HG02943 (cell line): ENCODE measurements around the gene GPR173.

Experiments
- ATAC-seq: cut with Tn5 transposase; IDR thresholded peaks from one replicate; pipeline ENCODE4 v1.9.1; 2021; ENCODE audit warnings: mild to moderate bottlenecking, low read depth, moderate library complexity; ENCODE audit not compliant: unreplicated experiment

Gene GPR173

GRCh38 chrX:53048169-53049126 lies at the start of gene GPR173:
Gene GPR173 (plus strand): TSS chrX:53048789. CDS start chrX:53076622, 27,833 bp downstream.
- ATAC-seq: no peak

DNA sequence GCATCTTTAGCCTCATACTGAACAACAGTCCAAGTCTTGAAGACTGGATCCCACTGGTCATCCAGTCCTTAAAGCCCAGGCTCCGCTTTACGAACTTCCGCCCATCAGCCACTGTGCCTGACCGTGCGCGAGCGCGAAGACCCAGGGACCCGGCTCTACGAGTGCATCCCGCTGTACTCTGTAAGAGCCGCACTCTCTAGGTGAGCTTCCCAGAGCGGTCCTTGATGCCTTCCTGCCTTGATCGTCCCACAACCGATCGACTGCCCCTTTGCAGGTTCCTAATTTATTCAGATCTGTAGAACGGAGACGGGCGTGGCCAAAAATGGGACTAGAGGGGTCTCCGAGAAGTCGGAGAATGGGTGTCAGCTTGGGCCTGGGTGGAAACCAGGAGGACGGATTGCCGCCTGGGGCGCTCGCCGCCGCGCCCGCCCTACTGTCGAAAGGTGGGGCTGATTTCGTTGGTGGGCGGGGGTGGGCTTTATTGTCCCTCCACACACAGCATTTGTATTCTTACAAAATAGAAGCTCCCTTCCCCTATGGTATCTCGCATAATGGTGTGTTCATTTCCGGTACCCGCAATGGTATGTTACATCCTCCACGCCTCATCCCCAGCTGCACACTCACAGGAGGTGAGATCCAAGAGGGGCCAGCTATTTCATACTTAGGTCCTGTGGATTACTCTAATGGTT lies 48.0 kb upstream of the GPR173 start:
- no peak for ATAC-seq

GRCh38 chrX:53001958-53002357 lies 46.6 kb upstream of the GPR173 start:
- no peak for ATAC-seq

DNA sequence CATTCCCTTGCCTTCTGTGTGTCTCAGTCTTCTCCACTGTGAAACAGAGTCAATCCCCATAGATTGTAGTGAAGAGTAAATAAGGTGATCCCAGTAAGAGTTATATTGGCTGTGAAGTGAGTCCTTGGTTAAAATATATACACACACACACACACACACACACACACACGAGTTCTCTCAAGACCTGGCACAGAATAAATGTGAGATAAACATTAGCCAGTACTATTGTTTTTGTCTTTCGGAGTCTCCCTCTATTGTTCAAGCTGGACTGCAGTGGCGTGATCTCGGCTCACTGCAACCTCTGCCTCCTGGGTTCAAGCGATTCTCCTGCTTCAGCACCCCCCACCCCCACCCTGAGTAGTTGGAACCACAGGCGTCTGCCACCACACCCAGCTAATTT lies 45.5 kb upstream of the GPR173 start:
- ATAC-seq: no peak

DNA sequence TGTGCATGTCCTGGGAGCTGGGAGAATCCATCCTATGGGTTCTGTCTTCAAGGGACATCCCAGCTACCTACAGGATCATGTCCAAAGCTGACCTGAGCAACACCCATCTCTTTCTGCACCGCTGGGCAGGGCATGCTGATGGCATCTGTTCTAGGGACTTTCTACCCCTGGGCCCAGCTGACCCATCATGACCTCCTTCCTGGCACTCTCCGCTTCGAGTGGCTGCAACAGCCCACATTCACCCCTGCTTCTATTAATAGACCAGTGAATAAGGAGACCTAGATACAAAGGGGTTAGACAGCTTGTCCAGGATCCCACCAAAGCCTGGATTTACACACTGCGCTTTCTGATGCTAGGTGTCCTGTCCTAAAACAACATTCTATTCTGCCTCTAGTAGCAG lies 44.6 kb upstream of the GPR173 start:
- ATAC-seq: no peak

GRCh38 chrX:53004811-53005210 lies 43.8 kb upstream of the GPR173 start:
- no peak for ATAC-seq

- ATAC-seq: no peak
These were observed 43.3 kb upstream of the GPR173 start for GRCh38 chrX:53005327-53005726.

GRCh38 chrX:53009032-53009431 lies 39.6 kb upstream of the GPR173 start:
- no peak for ATAC-seq

- no peak for ATAC-seq
These were observed 35.3 kb upstream of the GPR173 start for GRCh38 chrX:53013291-53013690.

DNA sequence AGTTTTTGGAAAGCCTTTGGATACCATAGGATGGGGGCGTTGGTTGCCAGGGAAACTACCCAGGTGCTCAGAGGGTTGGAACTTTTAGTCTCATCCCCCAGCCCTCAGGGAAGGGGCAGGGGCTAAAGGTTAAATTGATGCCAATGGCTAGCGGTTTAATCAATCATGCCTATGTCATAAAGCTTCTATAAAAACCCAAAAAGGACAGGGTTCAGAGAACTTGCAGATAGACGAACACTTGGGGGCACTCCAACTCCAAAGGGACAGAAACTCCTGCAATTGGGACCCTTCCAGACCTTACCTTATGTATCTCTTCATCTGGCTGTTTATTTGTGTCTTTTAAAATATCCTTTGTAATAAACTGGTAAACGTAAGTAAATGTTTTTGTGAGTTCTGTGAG lies 30.0 kb upstream of the GPR173 start:
- no peak for ATAC-seq

DNA sequence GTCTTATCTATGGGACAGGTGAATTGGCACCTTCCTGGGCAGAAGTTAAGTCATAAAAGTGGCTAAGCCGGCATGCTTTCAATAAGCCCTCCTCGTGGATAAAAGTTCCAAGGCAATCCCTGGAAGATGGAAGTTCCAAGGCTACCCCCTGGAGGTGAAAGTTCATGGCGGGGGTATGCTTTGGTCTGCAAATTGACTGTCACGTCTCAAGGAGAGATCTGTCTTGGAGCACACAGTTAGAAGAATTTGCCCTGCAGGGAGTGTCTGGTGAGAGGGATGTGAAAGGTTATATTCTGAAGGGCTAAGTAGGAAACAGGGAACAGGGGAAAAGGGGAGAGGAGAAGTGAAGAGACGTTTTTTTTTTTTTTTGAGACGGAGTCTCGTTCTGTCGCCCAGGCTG lies 26.2 kb upstream of the GPR173 start:
- no peak for ATAC-seq

- no peak for ATAC-seq
These were observed 19.9 kb upstream of the GPR173 start for GRCh38 chrX:53028678-53029077.

DNA sequence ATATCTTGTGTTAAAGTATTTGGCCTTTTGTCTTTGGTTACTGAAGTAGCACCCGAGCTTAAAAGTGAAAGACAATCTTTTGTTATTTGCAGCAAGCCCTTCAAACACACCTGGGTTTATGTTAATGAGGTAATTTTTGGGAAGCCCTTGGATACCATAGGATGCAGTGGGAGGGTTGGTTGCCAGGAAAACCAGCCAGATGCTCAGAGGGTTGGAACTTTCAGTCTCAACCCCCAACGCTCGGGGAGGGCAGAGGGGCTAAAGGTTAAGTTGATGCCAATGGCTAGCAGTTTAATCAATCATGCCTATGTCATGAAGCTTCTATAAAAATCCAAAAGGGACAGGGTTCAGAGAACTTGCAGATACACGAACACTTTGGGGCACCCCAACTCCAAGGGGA lies 17.2 kb upstream of the GPR173 start:
- ATAC-seq: no peak

DNA sequence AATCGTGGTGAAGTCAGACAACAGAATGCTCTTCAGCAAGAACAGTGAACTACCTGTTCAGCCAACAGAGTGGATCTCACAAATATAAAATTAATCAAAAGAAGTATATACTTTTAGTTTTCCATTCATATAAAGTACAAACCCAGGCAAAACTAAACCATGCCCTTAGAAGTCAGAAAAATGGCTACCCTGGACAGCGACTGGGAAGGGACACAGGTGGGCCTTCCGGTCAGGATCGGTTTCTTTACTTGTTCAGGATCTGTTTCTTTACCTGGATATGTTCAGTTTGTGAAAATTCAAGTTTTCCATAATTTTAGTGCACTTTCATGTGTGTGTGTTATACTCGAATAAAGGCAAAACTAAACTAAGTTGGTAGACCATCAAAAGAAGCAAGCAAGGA lies 12.4 kb upstream of the GPR173 start:
- ATAC-seq: no peak

- ATAC-seq: no peak
These were observed 9.4 kb upstream of the GPR173 start for GRCh38 chrX:53039236-53039635.

- ATAC-seq: no peak
These were observed 3.6 kb upstream of the GPR173 start for GRCh38 chrX:53044995-53045394.

DNA sequence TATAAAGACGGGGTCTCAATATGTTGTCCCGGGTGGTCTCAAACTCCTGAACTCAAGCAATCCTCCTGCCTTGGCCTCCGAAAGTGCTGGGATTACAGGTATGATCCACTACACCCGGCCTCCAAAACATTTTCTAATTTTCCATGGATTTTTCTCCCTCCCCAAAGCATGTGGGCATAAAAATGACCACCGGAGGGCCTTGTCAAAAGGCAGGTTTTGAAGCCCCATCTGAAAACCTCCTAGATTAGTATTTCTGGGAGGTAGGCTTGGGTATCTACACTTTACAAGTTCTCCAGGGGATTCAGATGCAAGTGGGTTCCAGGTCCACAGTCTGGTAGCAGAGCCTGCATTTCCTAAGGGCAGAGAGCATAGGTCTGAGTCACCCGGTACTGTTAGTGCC lies 1.4 kb upstream of the GPR173 start:
- ATAC-seq: no peak

- ATAC-seq: no peak
These were observed 533 bp downstream of the GPR173 start for GRCh38 chrX:53049127-53049517.

DNA sequence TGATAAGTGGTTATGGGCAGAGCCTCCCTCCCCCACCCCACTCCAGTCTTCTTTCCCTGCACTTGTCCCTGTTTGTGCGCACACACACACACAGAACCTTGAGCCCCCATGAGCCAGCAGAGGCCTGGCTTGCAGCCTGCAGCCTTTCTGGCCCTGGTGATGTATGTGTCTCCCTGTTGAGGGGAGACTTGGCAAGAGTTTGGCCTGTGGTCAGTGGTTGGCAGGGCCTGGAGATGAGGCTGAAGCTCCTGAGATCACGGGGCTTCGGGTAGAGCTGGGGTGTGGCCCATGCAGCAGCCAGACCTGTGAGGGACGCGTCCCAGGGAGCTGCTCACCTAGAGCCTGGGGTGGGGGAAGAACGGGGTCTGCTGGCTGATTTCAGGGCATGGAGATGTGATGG lies 2.3 kb downstream of the GPR173 start:
- ATAC-seq: no peak

DNA sequence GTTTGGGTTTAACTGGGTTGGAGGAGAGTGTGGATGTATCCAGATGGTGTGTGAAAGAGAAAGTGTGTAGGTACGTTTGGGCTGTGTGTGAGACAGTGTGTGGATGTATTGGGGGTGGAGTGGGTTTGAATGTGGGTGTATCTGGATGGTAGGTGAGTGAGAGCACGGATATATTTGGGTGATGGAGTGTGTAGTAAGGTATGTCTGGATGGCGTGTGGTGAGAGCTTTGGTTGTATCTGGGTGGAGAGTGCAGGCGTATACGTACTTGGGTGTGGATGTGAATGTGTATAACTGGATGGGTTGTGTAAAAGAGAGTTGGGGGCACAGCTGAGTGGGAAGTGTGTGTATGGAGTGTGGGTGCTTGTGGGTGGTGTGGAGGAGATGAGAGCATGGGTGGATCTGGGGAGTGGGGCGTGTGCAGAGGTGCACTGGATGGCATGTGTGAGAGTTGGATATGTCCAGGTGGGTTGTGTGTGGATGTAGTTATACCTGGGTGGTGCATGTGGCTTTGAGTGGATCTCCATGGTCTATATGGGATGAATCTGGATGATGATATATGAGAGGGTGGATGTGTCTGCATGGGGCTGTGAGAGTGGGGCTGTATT lies 6.8 kb downstream of the GPR173 start:
- ATAC-seq: no peak

DNA sequence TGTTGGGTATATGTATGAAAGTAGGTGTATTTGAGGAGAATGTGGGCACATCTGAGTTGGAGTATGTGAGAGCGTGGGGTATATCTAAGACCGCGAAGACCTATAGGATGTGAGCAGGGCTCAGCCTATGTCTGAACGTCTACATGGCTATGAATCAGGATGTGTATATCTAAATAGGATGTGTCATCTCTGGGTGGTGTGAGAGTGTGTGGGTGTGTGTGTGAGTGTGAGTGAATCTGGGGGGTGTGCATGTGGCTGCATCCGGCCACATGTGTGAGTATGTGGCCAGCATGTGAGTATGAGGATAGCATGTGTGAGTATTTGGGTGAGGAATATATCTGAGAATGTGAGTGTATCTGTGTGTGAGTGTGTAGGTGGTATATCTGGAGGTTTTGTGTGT lies 7.7 kb downstream of the GPR173 start:
- no peak for ATAC-seq
